GM18499 (cell line): ENCODE results near the gene RAP1GAP.
"Not testable (repeated sequence)": the region's sequence is repeated elsewhere in the genome, so short reads cannot be mapped to it uniquely, and the experiment has no call there.

Source experiments
- ATAC-seq: cut with Tn5 transposase; IDR thresholded peaks from one replicate; pipeline ENCODE4 v1.9.1; 2021; ENCODE audit warnings: moderate number of reproducible peaks; ENCODE audit not compliant: insufficient read depth, unreplicated experiment

Gene RAP1GAP

GRCh38 chr1:21680381-21680780, 11.2 kb upstream of the RAP1GAP start:
- ATAC-seq, result no peak

DNA sequence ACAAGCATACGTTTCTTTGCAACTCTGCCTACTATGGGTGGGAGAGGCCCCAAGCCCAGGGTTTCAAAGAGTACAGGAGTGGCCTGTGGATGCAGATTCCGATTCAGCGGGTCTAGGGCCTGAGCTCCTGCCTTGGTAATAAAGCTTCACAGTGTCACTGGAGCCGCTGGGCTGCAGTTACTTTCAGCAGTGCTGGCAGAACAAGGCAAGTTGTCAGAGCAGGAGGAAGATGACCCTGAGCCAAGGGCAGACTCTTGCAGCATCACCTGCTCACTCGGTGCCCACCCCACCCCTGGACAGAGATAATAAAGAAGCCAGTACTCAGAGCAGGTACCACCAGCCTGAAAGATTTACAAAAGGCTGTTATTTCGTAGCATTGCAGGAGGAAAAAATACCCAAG, 8.0 kb upstream of the RAP1GAP start:
- ATAC-seq, result no peak

GRCh38 chr1:21674957-21675356, 5.8 kb upstream of the RAP1GAP start:
- ATAC-seq, result no peak

GRCh38 chr1:21673853-21674252, 4.7 kb upstream of the RAP1GAP start:
- not testable (repeated sequence) for ATAC-seq

DNA sequence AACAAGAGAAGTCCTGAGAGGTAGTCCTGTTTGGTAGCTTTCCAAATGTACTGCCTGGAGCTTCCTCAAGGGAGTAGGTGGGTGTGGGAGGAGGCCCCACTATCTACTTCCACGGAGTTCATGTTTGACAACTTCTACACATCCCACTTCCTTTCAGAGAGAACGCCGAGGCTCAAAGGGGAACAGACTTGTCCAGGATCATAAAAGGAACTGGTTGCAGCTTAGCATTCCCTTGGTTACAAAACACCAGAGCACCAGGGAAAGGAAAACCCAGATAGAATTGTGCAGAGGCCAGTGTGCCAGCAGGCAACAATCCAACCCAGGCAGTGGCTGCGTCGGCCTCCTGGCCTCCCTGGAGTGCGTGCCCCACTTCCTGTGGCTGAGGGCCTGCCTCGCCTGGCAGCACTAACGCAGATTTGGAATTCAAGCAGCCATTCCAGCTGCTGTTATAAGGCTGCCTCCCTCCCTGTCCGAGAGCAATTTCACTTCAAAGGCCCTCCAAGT, 4.2 kb upstream of the RAP1GAP start:
- no peak for ATAC-seq

DNA sequence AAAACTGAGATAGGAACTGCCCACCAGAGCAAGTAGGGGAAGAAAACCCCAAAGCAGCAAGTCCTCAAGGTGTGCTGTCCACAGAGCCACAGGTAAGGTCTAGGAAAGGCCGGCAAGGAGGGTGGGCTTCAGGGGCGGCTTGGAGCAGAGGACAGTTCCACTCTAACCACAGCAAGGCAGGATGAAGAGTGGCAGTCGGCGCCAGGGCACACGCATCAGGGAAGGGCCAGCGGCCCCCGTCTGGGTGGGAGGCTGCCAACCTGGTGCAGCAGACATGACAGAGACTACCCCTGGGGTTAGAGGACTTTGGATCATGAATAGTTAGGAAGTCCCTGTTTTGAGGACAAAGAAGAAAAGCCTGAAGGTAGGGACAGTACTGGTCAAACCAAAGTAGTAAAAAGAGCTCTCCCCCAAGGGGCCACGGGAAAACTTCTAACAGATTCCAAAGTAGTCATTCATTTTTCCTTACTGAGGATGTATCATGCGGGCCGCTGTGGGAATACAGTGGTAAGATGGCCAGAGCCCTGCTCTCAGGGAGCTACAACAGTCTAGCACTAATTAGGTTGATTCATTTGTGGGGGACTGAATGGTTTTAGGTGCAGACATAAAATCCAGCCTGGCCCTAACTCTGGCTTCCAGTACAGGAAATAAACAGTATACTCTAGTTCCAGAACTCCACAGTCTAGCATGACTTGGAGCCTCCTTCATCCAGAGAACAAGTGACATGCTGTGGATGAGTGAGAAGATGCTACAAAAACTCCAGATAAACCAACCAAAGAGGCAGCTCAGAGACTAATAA, 3.5 kb upstream of the RAP1GAP start:
- ATAC-seq, result no peak

- no peak for ATAC-seq
Observed at GRCh38 chr1:21671915-21672314, 2.8 kb upstream of the RAP1GAP start.

DNA sequence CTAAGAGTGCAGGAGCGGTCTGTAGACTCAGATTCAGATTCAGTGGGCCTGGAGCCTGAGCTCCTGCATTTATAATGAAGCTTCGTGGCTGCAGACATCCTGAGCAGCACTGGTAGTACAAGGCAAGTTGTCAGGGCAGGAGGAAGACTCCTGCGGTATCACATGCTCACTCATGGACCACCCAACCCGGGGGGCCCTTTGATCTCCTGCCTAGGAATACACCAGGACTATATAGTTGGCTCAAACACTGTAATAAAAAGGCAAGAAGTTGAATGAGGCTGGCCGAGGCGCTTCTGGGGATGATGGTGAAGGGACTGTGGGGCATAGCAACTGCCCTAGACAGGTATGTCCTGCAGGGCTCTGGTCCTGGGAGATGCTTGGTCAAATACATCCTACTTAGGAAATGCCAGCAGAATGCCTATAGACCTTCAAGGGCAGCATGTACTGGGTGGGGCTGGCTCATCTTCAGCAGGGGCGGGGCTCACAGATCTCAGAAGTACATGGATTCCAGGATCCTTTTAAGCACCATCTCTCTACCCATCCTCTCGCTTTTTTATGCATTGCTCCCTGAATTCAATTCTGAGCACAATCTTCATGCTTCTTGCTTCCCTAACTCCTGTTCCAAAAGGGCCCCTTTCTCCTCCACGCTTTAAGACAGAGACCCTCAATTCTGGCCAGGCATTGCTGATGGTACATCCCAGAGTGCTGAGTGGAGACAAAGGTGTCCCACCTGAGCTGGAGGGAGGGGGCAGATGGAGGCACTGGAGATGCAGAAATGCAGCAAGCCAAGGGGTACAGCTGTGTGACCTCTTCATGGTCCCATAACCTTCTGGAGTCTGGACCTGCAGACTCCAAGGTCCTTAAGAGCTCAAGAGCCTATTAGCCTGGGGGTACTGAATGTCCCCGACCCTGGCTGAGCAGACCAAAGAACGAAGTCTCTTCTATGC, 2.1 kb upstream of the RAP1GAP start:
- ATAC-seq, result no peak

DNA sequence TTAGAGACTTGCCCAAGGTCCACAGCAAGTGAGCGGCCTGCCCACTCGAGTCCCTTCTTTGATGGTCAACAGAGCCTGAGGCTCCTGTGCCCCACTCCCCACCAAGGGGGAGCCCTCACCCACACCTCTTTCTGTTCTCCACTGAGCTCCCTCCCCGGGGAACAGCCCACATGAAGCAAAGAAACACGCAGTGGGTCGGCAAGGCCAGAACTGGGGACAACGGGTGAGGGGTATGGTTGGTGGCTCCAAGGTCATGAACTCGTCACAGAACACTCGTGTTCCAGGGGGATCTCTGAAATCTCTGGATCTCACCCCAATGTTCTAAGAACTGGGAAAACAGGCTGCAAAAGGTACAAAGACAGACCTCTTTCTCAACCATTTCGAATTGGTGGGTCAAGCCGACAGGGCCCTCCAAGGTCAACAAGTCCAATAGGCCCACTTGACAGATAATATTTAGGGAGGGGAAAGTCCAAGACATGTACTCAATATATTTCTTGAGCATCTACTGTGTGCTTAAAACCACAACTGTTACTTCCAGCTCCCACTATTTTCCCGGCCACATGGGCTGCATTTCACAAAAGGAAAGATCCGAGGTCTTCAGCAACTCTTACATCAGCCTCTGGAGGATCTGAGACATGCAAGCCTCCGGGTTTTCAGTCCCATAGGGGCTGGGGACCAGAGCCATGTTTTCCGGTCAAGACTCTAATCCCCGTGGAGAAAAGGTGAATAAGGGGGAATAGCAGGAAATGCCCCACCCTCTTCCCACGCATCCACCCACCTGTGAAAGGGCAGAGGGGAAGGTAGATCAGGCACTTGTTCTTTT, 1.1 kb upstream of the RAP1GAP start:
- no peak for ATAC-seq

DNA sequence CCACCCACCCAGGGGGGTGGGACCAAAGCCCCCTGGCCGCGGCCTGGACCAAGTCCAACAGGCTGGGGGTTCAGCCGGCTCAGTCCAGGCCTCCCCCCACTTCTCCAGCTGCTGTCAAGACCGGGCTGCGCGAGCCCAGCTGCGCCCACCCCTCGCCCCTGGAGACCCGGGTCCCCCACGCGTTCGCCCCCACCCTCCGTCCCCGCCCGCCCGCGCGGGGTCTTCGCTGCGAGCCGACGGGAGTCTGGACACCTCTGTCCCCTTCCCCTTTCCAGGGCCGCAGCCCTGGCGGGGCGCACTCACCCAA, 253 bp downstream of the RAP1GAP start:
- no peak for ATAC-seq

- no peak for ATAC-seq
Observed at GRCh38 chr1:21668232-21668950, 766 bp downstream of the RAP1GAP start.

GRCh38 chr1:21667348-21668231, 1.6 kb downstream of the RAP1GAP start:
- no peak for ATAC-seq

DNA sequence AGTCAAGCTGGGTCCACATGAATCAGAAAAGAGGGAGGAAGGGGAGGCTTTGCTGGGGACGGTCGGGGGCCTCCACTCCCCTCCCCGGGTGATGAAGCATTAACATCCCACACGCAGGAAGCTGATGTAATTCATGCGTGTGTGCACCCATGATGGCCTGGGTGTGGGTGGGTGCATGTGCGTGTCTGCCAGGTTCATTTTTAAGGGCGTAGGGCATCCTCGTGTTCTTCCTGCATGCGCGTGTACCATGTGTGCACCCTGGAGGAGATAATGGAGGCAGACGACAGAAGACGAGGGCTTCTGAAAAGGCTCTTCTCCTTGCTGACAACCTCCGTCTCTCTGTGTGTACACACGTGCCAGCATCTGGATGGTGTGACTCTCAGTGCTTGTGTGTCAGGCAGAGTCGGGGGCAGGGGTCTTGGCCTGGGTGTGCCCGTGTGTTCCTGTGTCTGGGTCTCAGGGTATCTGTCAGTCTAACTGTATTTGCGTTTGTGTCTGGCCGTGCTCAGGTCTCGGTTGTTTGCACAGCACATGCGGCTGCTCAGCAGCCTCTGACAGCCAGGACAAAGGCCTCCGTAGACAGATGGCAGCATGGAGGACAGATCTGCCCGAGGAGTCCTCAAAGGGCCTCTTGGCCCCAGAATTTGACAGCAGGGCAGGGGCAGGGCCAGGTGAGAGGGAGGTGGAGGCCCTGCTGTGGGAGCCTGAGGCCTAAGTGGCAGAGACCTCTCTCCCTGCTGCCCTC, 2.4 kb downstream of the RAP1GAP start:
- no peak for ATAC-seq

GRCh38 chr1:21665711-21666575, 3.2 kb downstream of the RAP1GAP start:
- no peak for ATAC-seq

DNA sequence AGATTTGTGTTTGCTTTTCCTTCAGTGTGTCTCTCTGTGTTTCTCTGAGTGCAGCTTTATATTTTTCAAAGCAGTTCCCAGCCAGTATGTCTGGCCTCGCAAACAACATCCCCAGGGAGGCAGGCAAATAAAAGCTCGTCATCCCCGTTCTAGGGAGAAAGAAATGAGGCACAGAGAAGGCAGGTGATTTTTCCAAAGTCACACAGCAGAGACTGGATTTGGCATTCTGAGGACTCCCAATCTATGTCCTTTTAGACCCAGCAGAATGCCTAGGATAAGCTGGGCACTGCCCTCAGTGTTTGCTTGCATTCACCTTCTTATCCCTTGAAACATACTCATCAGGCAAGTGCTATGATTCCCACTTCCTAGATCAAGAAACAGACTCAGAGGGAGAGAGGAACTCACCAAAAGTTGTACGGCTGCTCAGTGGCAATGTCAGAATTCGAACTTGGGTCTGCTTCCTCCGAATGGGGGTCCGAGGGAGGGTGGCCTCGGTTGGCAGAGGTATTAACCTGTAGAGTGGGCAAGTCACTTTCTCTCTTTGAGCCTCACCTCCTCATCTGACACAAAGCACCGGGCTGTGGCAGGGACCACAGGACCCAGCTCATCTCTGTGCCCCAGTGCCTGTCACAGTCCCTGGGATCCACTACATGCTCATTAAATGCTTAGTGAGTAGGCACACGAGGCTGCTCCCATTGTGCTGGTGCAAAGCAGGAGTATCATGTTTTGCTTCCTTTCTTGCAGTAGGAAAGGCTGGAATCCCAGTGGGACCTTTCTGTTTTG, 4.2 kb downstream of the RAP1GAP start:
- no peak for ATAC-seq

DNA sequence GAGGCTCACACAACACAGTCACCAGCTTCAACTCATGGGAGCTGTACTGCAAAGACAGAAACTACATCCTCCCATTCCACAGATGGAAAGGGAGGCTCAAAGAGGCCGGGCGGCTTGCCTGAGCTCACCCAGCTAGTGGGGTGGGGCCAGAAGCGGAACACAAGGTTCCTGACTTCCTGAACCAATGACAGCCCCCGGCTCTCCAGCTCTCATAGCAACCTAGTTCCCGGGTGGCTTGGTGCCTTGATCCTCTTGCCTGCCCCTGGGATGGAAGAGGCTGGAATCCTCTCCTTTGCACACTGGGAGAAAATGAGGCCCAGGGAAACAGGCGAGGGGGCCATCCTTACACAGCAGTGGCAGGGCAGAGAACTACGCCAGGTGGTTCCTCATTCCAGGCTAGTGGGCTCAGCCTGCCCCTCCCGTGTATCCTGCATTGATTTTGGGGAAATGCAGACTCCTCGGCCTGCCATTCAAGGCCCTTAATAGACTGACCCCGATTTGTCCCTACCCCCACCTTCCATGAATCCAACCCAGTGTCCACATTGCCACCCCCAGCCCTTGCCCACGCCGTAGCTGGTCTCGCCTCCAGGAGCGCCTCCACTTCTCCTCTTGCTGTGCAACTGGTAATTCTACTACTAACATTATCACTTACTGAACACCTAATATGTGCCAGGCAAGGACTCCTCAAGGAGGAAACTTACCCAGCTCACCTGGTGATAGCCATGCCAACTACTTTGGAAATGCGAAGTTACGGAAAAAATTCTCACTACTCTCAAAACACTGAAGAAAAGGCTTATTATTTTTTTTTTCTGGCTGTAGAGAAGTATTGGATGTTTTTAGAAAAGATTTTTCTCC, 5.0 kb downstream of the RAP1GAP start:
- no peak for ATAC-seq
